ENCODE results near the gene ZDHHC11. TPM values are rescaled to one million over a fixed set of nuclear protein-coding genes. Genes with fewer than 3 reads are reported as not detected.
"Not testable (repeated sequence)": the region's sequence is repeated elsewhere in the genome, so short reads cannot be mapped to it uniquely, and the experiment has no call there.

The ZDHHC11 gene
- total RNA-seq, 3 donors from 2014 or later, result 3.0 to 11.3 (median 9.5) TPM

DNA sequence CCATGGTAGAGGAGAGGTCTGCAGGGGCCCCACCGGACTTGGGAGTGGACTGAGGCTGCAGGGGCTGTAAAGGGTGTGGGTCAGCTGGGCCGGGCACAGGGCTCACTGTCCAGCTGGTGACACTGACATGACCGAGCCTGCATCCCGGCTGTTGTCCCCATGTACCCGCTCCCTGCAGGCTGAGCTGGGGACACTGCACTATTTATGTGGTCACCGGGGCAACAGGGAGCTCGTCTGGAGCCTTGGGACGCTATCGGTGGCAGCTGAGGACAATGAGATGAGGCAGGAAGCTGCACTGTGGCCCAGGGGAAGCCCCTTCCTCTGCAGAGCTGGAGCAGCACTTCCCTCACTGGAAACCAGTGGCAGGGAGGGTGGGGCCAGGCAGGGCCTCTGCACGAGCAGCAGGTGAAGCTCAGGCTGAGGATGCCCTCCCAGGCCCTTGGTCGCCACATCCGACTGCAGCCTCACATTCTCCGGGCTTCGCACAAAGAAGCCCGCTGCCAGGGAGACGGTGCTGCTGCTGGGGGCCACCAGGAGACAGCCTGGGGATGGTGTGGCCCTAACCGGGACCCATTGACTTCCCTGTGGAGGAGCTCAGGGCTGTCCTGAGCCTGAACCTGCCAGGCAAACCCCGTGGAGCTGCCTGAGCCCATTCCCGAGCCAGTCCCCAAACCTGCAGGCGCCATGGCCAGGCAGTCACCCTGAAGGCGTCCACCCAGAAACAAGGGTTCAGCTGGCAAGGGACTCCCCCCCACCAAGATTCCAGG, 92.7 kb downstream of the ZDHHC11 start:
- no peaks in the 10 kb centered on the region for H3K36me3 ChIP-seq
- intact Hi-C loops (cut with DNase I; ENCODE audit: low total_unique reads), result loop anchor here (5.0 kb wide), 1 partner anchor 84 kb away; no protein-coding TSS in a partner anchor
- DNase-seq (ENCODE audit: low spot score in 2 of 2), result peak; percentile 34 to 79
- H3K4me3 ChIP-seq, result no peak overlapping the region
- H3K27ac ChIP-seq, result peak overlapping the region in 1 of 2 donors; percentile 23
- no peaks in the 10 kb centered on the region for H3K9me3 ChIP-seq
- no peaks in the 10 kb centered on the region for H3K27me3 ChIP-seq
- peaks cover 0 to 6% of the 10 kb centered on the region in 2 donors for H3K4me1 ChIP-seq
- TF ChIP-seq POLR2AphosphoS5 (IDR thresholded peaks at IDR 0.05) (no peak), POLR2A (IDR thresholded peaks at IDR 0.05) (no peak)
- TF ChIP-seq, protein P1, sequence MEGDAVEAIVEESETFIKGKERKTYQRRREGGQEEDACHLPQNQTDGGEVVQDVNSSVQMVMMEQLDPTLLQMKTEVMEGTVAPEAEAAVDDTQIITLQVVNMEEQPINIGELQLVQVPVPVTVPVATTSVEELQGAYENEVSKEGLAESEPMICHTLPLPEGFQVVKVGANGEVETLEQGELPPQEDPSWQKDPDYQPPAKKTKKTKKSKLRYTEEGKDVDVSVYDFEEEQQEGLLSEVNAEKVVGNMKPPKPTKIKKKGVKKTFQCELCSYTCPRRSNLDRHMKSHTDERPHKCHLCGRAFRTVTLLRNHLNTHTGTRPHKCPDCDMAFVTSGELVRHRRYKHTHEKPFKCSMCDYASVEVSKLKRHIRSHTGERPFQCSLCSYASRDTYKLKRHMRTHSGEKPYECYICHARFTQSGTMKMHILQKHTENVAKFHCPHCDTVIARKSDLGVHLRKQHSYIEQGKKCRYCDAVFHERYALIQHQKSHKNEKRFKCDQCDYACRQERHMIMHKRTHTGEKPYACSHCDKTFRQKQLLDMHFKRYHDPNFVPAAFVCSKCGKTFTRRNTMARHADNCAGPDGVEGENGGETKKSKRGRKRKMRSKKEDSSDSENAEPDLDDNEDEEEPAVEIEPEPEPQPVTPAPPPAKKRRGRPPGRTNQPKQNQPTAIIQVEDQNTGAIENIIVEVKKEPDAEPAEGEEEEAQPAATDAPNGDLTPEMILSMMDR (IDR thresholded peaks at IDR 0.05), result no peak

DNA sequence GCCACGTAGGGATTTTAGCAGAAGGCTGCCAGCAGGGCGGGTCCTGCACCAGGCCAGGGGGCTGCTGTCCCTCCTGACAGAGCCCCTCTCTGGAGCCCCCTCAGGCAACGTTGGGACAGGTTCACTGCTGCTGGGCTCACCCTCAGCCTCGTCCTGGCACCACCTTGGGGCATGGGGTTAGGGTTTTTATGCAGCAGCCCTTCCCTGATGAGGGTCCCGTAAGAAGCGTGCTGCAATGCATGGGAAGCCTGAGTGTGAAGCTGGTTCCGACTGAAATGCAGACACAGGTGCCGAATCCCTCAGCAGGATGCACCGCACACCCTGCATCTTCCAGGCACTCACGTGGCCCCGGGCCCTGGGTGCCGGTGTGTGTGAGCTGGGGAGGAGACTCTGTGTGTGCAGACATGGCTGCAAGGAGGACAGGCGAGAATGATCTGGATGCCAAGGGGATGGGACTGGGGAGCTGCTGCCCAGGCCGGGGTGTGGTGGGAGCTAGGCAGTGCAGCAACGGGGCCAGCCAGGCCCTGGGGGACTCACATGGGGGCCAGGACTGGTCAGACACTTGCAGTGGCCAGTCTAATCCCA, 93.3 kb downstream of the ZDHHC11 start:
- Histone ChIP-seq H3K27me3 (no peaks in the 10 kb centered on the region), H3K36me3 (no peaks in the 10 kb centered on the region), H3K9me3 (no peaks in the 10 kb centered on the region), H3K4me1 (peaks cover 0 to 6% of the 10 kb centered on the region in 2 donors), H3K27ac (no peak overlapping the region), H3K4me3 (no peak overlapping the region)
- DNase-seq (ENCODE audit: low spot score in 2 of 2), result peak in 1 of 2 donors; percentile 53
- TF ChIP-seq POLR2A (IDR thresholded peaks at IDR 0.05), result no peak
- TF ChIP-seq POLR2AphosphoS5 (IDR thresholded peaks at IDR 0.05), result no peak
- TF ChIP-seq, protein P1 (IDR thresholded peaks at IDR 0.05), result no peak
- intact Hi-C loops (cut with DNase I; ENCODE audit: low total_unique reads), result loop anchor here (5.0 kb wide), 1 partner anchor 85 kb away; no protein-coding TSS in a partner anchor

DNA sequence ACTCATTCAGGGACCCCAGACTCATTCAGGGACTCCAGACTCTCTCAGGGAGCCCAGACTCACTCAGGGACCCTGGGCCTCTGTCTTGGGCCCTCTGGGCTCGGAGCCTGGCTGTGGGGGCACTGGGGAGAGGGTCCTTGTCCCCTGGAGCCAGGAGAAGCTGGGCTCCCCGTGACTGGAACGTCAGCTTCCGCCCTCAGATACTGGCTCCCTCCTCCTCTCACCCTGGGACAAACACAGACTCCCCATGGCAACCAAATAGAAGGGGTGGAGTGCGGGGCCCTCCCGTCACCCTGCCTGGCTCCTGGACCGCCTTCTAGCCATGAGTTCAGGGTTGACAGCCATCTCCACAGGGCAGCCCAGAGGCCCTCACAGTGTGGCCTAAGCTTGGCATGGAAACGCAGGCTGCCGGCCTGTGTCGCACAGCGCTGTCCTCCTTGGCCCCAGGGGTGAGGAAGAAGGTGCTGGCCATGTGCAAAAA, 93.9 kb downstream of the ZDHHC11 start:
- H3K4me3 ChIP-seq, result no peak overlapping the region
- H3K27ac ChIP-seq, result no peak overlapping the region
- no peaks in the 10 kb centered on the region for H3K9me3 ChIP-seq
- DNase-seq (ENCODE audit: low spot score in 2 of 2), result peak; percentile 17 to 54
- no peaks in the 10 kb centered on the region for H3K27me3 ChIP-seq
- no peaks in the 10 kb centered on the region for H3K36me3 ChIP-seq
- TF ChIP-seq POLR2A (IDR thresholded peaks at IDR 0.05) (no peak), POLR2AphosphoS5 (IDR thresholded peaks at IDR 0.05) (no peak)
- TF ChIP-seq, protein P1 (IDR thresholded peaks at IDR 0.05), result no peak
- intact Hi-C loops (cut with DNase I; ENCODE audit: low total_unique reads), result loop anchor here (5.0 kb wide), 1 partner anchor 85 kb away; no protein-coding TSS in a partner anchor
- peaks cover 0 to 6% of the 10 kb centered on the region in 2 donors for H3K4me1 ChIP-seq

DNA sequence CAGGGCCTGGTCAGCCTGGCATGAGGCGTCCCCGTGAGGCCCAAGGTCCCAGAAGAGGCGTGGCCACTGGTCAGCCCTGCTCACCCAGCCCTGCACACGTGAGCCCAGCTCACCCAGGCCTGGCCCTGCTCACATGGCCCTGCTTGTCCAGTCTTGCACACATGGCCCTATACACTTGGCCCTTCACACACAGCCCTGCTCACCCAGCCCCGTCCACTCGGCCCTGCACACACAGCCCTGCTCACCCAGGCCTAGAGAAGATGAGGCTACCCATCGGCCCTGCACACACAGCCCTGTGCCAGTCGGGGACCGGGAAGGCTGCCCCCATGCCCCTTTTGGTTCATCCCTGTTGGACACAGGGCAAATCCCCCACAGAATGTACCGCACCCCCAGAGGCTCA, 94.6 kb downstream of the ZDHHC11 start:
- no peaks in the 10 kb centered on the region for H3K27me3 ChIP-seq
- H3K27ac ChIP-seq, result no peak overlapping the region
- H3K4me3 ChIP-seq, result no peak overlapping the region
- TF ChIP-seq, protein P1 (IDR thresholded peaks at IDR 0.05), result no peak
- TF ChIP-seq POLR2A (IDR thresholded peaks at IDR 0.05), result no peak
- no peak for TF ChIP-seq POLR2AphosphoS5 (IDR thresholded peaks at IDR 0.05)
- no peaks in the 10 kb centered on the region for H3K9me3 ChIP-seq
- peaks cover 0 to 6% of the 10 kb centered on the region in 2 donors for H3K4me1 ChIP-seq
- peak in 1 of 2 donors; percentile 18 for DNase-seq (ENCODE audit: low spot score in 2 of 2)
- intact Hi-C loops (cut with DNase I; ENCODE audit: low total_unique reads), result loop anchor here (5.0 kb wide), 1 partner anchor 86 kb away; no protein-coding TSS in a partner anchor
- H3K36me3 ChIP-seq, result no peaks in the 10 kb centered on the region

DNA sequence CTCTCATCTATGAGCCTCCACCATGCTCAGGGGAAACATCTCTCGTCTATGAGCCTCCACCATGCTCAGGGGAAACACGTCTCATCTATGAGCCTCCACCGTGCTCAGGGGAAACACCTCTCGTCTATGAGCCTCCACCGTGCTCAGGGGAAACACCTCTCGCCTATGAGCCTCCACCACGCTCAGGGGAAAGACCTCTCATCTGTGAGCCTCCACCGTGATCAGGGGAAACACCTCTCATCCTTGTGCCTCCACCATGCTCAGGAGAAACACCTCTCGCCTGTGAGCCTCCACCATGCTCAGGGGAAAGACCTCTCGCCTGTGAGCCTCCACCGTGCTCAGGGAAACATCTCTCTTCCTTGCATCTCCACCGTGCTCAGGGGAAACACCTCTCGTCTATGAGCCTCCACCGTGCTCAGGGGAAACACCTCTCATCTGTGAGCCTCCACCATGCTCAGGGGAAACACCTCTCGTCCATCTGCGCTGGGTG, 96.6 kb downstream of the ZDHHC11 start:
- H3K27ac ChIP-seq; intact Hi-C loops (cut with DNase I; ENCODE audit: low total_unique reads); H3K4me1 ChIP-seq; H3K36me3 ChIP-seq; H3K4me3 ChIP-seq; H3K9me3 ChIP-seq; H3K27me3 ChIP-seq: not testable (repeated sequence)
- DNase-seq (ENCODE audit: low spot score in 2 of 2), result peak in 1 of 2 donors; percentile 5

DNA sequence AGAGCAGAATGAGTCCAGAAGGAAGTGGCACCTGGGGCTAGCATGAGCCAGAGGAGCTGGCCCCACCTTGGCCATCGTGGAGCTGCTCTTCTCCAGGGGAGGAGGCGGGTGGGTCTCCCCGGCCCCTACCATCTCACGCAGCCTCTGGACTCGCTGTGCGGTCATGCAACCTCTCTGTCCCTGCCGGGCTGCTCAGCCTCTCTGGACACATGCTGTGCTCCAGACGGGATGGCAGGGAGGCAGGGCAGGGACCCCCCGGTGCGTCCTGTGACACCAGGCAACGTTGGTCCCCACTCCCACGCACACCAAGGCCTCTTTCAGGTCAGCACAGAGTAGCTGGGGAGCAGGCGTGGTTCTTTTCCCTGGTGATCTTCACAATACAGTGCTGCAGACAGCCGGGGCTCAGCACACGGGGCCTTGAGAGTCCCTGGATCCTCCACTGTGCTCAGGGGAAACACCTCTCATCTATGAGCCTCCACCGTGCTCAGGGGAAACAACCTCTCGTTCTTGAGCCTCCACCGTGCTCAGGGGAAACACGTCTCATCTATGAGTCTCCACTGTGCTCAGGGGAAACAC, 97.1 kb downstream of the ZDHHC11 start:
- intact Hi-C loops (cut with DNase I; ENCODE audit: low total_unique reads); H3K27me3 ChIP-seq; H3K4me1 ChIP-seq; H3K4me3 ChIP-seq; H3K27ac ChIP-seq; H3K36me3 ChIP-seq; H3K9me3 ChIP-seq: not testable (repeated sequence)
- DNase-seq (ENCODE audit: low spot score in 2 of 2), result peak in 1 of 2 donors; percentile 7

DNA sequence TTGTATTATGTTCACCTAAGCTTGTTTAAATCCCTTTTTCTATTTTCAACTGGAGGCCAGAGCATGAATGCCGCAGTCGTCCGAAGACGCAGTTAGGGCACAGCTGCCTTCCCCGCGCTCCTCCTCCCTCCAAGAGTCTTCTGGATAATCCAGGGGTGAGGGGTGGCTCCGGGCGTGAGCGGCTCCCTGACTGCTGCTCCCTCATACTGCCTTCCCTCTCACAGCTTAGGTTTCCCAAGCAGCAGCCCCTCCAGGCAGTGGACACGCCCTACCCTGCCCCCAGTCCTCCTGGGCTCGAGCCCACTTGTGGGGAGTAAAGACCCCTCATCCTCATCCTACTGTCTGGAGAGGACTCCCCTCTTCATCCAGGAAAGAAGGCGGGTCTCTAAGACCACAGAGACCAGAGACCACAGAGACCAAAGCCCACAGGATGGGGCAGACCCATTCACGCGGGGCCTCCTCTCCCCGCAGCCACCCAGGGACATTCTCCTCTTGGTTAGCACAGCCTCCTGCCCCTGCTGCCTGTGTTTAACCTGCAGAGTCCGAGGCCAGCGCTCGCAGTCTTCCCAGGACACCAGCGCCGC, 98.2 kb downstream of the ZDHHC11 start:
- intact Hi-C loops (cut with DNase I; ENCODE audit: low total_unique reads); H3K4me3 ChIP-seq; H3K27me3 ChIP-seq; H3K9me3 ChIP-seq; H3K4me1 ChIP-seq; H3K36me3 ChIP-seq; H3K27ac ChIP-seq: not testable (repeated sequence)
- DNase-seq (ENCODE audit: low spot score in 2 of 2), result peak in 1 of 2 donors; percentile 10

DNA sequence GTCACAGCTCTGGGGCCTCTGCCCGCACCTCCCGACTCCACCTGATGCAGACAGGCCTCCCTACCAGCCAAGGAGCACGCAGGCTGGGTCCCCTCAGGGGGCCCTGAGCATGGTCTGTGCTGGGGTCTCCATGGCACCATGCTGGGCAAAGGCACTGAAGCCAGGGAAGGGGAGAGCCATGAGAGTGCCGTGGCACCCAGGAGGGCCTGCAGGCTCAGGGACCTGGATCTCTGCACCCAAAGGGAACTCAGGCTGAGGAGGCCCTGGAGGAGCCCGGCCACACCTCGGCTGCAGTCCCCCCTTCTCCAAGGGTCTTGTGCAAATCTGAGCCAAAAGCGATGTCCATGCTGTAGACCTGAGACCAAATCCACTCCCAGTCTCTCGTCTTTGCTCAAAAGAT, 98.8 kb downstream of the ZDHHC11 start:
- intact Hi-C loops (cut with DNase I; ENCODE audit: low total_unique reads), result not testable (repeated sequence)

More for the DNA sequence above, 98.8 kb downstream of the ZDHHC11 start:
- not testable (repeated sequence) for H3K27ac ChIP-seq, H3K36me3 ChIP-seq, H3K9me3 ChIP-seq, H3K4me1 ChIP-seq, H3K4me3 ChIP-seq, H3K27me3 ChIP-seq
- peak in 1 of 2 donors; percentile 3 for DNase-seq (ENCODE audit: low spot score in 2 of 2)
